Transverse colon (tissue), 4 donors: ENCODE measurements around the gene NATD1. TPM values are rescaled to one million over a fixed set of nuclear protein-coding genes. Genes with fewer than 3 reads are reported as not detected.

Experiments
- DNase-seq: peaks from one replicate; pipeline ENCODE4 v3.0.0-alpha.2; 2019
- H3K27ac ChIP-seq, 4 donors: fragments of 200-600 bp; sonication (generic); 2 replicates each; pipeline ENCODE4 v1.5.1; 2016 to 2018; ENCODE audit warnings: inconsistent platforms in 4 of 4
- H3K27me3 ChIP-seq: fragments of 200-600 bp; sonication (generic); 2 replicates; pipeline ENCODE4 v1.5.1; 2017; ENCODE audit warnings: inconsistent platforms
- H3K36me3 ChIP-seq, 4 donors: fragments of 200-600 bp; sonication (generic); 2 replicates each; pipeline ENCODE4 v1.5.1; 2017 to 2019; ENCODE audit warnings: inconsistent platforms in 4 of 4
- H3K4me1 ChIP-seq, 4 donors: fragments of 200-600 bp; sonication (generic); 2 replicates each; pipeline ENCODE4 v1.5.1; 2017 to 2020; ENCODE audit warnings: inconsistent platforms in 4 of 4
- H3K4me3 ChIP-seq, 4 donors: fragments of 200-600 bp; sonication (generic); 1 replicate in 1 of 4; 2 replicates in 3 of 4; pipeline versions ENCODE4 v1.5.1 to v1.6.1; 2017 to 2019; ENCODE audit warnings: inconsistent platforms in 4 of 4
- H3K9me3 ChIP-seq, 2 donors: fragments of 200-600 bp; sonication (generic); 2 replicates each; pipeline ENCODE4 v1.5.1; 2017 to 2019; ENCODE audit warnings: inconsistent platforms in 2 of 2
- CTCF ChIP-seq, 5 experiments: fragments of 200-600 bp in 3 of 5; fragments of 450-650 bp in 2 of 5; sonication (generic) in 3 of 5; IDR thresholded peaks; 1 replicate in 2 of 5; 2 replicates in 3 of 5; pipeline ENCODE4 v1.5.1; 2016 to 2017; ENCODE audit warnings: antibody characterized with exemption in 5 of 5, inconsistent platforms in 3 of 5, mild to moderate bottlenecking in 2 of 5, moderate library complexity in 1 of 5
- EP300 ChIP-seq: sonication (generic); formaldehyde crosslinking; IDR thresholded peaks from one replicate; pipeline ENCODE4 v1.6.1; 2017; ENCODE audit warnings: antibody characterized with exemption, low read depth
- POLR2A ChIP-seq: fragments of 450-650 bp; IDR thresholded peaks from one replicate; pipeline ENCODE4 v1.6.1; 2016; ENCODE audit warnings: antibody characterized with exemption, mild to moderate bottlenecking, moderate library complexity
- POLR2AphosphoS5 ChIP-seq, 3 donors: sonication (generic); formaldehyde crosslinking; IDR thresholded peaks; one replicate each; pipeline ENCODE4 v1.6.1; 2016; ENCODE audit warnings: antibody characterized with exemption in 3 of 3
- WGBS, 2 donors: methylation state at CpG; one replicate each; pipeline ENCODE4 v1.1.5; 2018; ENCODE audit warnings: low coverage in 1 of 2; 5-methylcytosine and 5-hydroxymethylcytosine counted together
- in situ Hi-C, 4 donors: fragments of 200-750 bp; cut with MboI; loops; one replicate each; pipeline versions ENCODE4 v1.15.0 to v1.15.1; 2017; ENCODE audit warnings: low sequenced_read_pairs in 3 of 4, low pct_ligation_motif_present in 1 of 4, low pct_unique_long_range_greater_than_20kb in 1 of 4
- intact Hi-C: fragments of 100-400 bp; cut with DNase I; formaldehyde crosslinking; loops from one replicate; pipeline ENCODE4 v1.15.1; 2023; ENCODE audit warnings: low total_unique reads
- total RNA-seq, 4 donors: library from RNA; depleted of rRNA; stranded (reverse); fragments of >200 nt; gene quantifications; one replicate each; pipeline ENCODE4 v1.1.0, GENCODE V29; 2016

The NATD1 gene
- total RNA-seq, 4 donors from 2014 or later: 1.4 to 7.9 (median 5.0) TPM

GRCh38 chr17:21291357-21291756 lies 38.1 kb upstream of the NATD1 start:
- no peak overlapping the region for H3K27ac ChIP-seq
- WGBS, 2 donors: 71% methylated on average over 3 to 10 of the region's 10 CpGs
- H3K27me3 ChIP-seq: no peaks in the 10 kb centered on the region
- H3K36me3 ChIP-seq: no peaks in the 10 kb centered on the region
- DNase-seq: no peak
- TF ChIP-seq POLR2A (no peak), POLR2AphosphoS5 (IDR thresholded peaks at IDR 0.05) (no peak), CTCF (IDR thresholded peaks at IDR 0.05) (no peak)
- no peaks in the 10 kb centered on the region for H3K9me3 ChIP-seq
- intact Hi-C loops: no loop called here
- no peak overlapping the region for H3K4me3 ChIP-seq
- peaks cover 36 to 51% (median 37%) of the 10 kb centered on the region in 4 donors for H3K4me1 ChIP-seq
- in situ Hi-C loops: no loop called here

- H3K27me3 ChIP-seq: no peaks in the 10 kb centered on the region
- intact Hi-C loops: loop anchor here (5.0 to 10.0 kb wide), 2 partner anchors 163 to 225 kb away; partner anchors contain the start of gene DHRS7B
- no peaks in the 10 kb centered on the region for H3K36me3 ChIP-seq
- peaks cover 36 to 45% (median 43%) of the 10 kb centered on the region in 4 donors for H3K4me1 ChIP-seq
- 66 to 100% methylated on average over 1 to 18 of the region's 18 CpGs for WGBS, 2 donors
- no peaks in the 10 kb centered on the region for H3K9me3 ChIP-seq
- DNase-seq: no peak
- H3K4me3 ChIP-seq: no peak overlapping the region
- in situ Hi-C loops: no loop called here
- no peak for TF ChIP-seq POLR2A
- H3K27ac ChIP-seq: peak overlapping the region; percentile 98 to 99 (median 98)
Measured at GRCh38 chr17:21289902-21290571, 36.8 kb upstream of the NATD1 start.

DNA sequence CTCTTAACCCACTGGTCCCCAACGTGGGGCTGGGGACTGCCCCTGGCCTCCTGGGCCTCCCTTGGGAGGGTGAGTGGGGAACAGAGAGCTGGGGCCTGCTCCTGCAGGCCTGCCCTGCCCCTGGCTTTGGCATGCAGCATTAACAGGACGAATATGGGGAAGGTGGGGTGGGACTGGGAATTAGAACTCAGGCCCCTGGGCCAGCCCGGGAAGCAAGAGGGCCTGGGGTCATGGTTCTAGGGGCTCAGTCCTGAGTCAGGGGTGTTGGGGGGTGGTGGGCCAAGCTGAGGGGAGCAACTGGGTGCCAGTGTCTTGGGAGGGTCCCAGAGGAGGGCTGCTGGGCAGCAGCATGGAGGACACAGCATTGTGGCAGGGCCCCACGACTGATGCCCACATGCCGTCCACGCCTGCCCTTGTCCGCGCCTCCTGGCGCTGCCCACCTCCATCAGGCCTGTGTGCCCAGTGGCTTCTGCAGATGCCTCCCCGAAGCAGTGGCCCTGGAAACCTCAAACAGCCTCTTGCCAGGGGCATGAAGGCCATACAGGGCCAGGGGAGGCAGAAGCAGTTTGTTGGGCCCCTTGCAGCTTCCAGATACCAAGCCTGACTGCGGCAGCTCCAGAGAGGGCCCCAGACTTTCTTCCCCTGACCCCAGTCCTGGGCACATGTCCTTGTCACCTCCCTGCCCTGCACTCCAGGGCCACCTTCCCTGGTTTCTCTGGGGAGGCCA lies 36.1 kb upstream of the NATD1 start:
- in situ Hi-C loops: no loop called here
- 83% methylated on average over 11 of the region's 11 CpGs; no CpG with 5 or more reads in 1 of the 2 donors for WGBS, 2 donors
- Histone ChIP-seq H3K27ac (peak overlapping the region; percentile 98 to 99 (median 98)), H3K36me3 (no peaks in the 10 kb centered on the region), H3K9me3 (no peaks in the 10 kb centered on the region), H3K4me3 (no peak overlapping the region), H3K4me1 (peaks cover 36 to 44% (median 42%) of the 10 kb centered on the region in 4 donors), H3K27me3 (no peaks in the 10 kb centered on the region)
- TF ChIP-seq CTCF (IDR thresholded peaks at IDR 0.05) (no peak), POLR2AphosphoS5 (IDR thresholded peaks at IDR 0.05) (no peak), EP300 (no peak), POLR2A (no peak)
- no peak for DNase-seq
- intact Hi-C loops: loop anchor here (5.0 to 10.0 kb wide), 2 partner anchors 162 to 225 kb away; partner anchors contain the start of gene DHRS7B

GRCh38 chr17:21288571-21289017 lies 35.4 kb upstream of the NATD1 start:
- in situ Hi-C loops (no loop called here), intact Hi-C loops (loop anchor here (5.0 to 10.0 kb wide), 2 partner anchors 161 to 226 kb away; partner anchors contain the start of gene DHRS7B)
- TF ChIP-seq CTCF (IDR thresholded peaks at IDR 0.05): no peak
- no peak for TF ChIP-seq POLR2A
- no peak for TF ChIP-seq POLR2AphosphoS5 (IDR thresholded peaks at IDR 0.05)
- no peak for TF ChIP-seq EP300
- H3K4me3 ChIP-seq: peak overlapping the region in 1 of 4 donors; percentile 97
- no peaks in the 10 kb centered on the region for H3K9me3 ChIP-seq
- no peaks in the 10 kb centered on the region for H3K36me3 ChIP-seq
- peaks cover 36 to 48% (median 47%) of the 10 kb centered on the region in 4 donors for H3K4me1 ChIP-seq
- peak overlapping the region; percentile 98 to 99 (median 98) for H3K27ac ChIP-seq
- H3K27me3 ChIP-seq: no peaks in the 10 kb centered on the region
- no peak for DNase-seq
- WGBS, 2 donors: 24% methylated on average over 6 of the region's 6 CpGs; no CpG with 5 or more reads in 1 of the 2 donors
